Esophagus squamous epithelium (tissue), 4 donors: ENCODE results near the gene CTTN.

ENCODE experiments used
- POLR2A ChIP-seq, 4 donors: fragments of 450-650 bp; IDR thresholded peaks; one replicate each; pipeline ENCODE4 v1.6.1; 2017; ENCODE audit warnings: antibody characterized with exemption in 4 of 4, mild to moderate bottlenecking in 4 of 4, moderate library complexity in 3 of 4
- TF ChIP-seq, protein P1 (sequence below), 6 experiments: fragments of 450-650 bp in 4 of 6; fragments of 200-600 bp in 2 of 6; sonication (generic) in 2 of 6; IDR thresholded peaks; one replicate each; pipeline ENCODE4 v1.5.1; 2016 to 2019; ENCODE audit warnings: antibody characterized with exemption in 6 of 6, mild to moderate bottlenecking in 4 of 6, moderate library complexity in 4 of 6

DNA sequence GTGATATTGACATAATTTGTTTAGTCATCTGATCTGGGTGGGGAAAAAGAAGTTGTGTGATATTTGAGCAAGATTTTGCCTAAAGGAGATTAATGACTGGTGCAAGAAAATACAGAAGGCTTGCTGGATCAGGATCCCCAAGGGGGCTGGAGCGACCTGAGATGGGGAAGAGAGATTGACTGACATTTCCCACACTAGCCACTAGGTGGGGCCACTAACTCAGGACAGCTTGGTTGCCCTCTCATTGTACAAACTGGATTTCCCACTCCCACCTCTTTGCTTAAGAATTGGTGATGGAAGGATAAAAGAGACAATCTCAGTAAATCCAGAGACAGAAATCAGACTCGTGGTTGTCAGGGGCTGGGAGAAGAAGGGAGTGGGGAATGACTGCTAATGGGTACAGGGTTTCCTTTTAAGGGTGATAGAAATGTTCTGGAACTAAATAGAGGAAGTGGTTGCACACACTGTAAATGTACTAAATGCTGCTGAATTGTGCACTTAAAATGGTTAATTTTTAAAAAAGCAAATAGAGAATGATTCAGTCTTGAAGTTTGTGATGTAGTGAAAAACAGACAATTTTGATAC lies 50.7 kb downstream of the CTTN start:
- TF ChIP-seq, protein P1, sequence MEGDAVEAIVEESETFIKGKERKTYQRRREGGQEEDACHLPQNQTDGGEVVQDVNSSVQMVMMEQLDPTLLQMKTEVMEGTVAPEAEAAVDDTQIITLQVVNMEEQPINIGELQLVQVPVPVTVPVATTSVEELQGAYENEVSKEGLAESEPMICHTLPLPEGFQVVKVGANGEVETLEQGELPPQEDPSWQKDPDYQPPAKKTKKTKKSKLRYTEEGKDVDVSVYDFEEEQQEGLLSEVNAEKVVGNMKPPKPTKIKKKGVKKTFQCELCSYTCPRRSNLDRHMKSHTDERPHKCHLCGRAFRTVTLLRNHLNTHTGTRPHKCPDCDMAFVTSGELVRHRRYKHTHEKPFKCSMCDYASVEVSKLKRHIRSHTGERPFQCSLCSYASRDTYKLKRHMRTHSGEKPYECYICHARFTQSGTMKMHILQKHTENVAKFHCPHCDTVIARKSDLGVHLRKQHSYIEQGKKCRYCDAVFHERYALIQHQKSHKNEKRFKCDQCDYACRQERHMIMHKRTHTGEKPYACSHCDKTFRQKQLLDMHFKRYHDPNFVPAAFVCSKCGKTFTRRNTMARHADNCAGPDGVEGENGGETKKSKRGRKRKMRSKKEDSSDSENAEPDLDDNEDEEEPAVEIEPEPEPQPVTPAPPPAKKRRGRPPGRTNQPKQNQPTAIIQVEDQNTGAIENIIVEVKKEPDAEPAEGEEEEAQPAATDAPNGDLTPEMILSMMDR (IDR thresholded peaks at IDR 0.05), result peak in 1 of 6 experiments; percentile 17
- TF ChIP-seq POLR2A (IDR thresholded peaks at IDR 0.05), result no peak
